ENCODE measurements around the gene ABLIM1. TPM values are rescaled to one million over a fixed set of nuclear protein-coding genes. Genes with fewer than 3 reads are reported as not detected.

The ABLIM1 gene
- total RNA-seq, 4 donors from 2014 or later = 122 to 257 (median 138) TPM

DNA sequence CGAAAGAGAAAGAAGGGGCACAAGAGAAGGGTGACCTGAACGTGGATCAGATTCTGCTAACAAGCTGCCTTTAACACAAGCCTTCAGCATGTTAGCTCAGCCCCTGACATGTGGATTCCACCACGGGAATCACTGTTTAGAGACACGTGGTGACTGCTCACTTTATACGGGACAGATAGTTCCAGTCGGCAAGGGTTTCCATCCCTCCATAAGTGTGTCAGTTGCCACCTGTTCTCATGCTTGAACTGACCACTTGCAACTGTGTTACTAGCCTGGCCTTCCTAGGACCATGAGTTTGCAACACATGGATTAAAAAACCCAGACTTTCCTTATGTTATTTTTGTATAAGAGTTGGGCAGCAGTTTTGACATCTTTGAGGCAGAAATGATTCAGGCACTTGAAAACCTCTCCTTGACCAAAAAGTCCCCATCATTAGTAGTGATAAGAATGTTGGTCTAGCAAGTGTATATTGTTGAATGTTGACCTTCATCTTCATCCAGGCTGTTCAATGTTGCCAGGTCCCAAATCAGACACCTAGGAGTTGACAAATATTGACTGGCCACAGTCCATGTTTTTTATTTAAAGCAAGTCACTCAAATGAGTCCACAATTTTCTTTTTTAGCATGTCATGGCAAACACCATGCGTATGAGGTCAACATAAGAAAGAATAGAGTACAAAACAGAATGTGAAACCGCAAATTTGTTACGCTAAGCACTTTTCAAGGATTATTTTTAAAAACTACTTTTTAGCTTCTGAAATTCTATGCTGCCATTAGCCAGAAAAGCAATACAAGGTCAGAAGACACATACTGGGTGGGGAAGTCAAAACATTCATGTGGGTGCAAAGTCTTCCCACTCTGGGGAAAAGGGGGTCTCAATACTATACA, 101.6 kb downstream of the ABLIM1 start:
- TF ChIP-seq, protein P1, sequence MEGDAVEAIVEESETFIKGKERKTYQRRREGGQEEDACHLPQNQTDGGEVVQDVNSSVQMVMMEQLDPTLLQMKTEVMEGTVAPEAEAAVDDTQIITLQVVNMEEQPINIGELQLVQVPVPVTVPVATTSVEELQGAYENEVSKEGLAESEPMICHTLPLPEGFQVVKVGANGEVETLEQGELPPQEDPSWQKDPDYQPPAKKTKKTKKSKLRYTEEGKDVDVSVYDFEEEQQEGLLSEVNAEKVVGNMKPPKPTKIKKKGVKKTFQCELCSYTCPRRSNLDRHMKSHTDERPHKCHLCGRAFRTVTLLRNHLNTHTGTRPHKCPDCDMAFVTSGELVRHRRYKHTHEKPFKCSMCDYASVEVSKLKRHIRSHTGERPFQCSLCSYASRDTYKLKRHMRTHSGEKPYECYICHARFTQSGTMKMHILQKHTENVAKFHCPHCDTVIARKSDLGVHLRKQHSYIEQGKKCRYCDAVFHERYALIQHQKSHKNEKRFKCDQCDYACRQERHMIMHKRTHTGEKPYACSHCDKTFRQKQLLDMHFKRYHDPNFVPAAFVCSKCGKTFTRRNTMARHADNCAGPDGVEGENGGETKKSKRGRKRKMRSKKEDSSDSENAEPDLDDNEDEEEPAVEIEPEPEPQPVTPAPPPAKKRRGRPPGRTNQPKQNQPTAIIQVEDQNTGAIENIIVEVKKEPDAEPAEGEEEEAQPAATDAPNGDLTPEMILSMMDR (IDR thresholded peaks at IDR 0.05) = no peak
- ATAC-seq (ENCODE audit: low FRiP score) = no peak

DNA sequence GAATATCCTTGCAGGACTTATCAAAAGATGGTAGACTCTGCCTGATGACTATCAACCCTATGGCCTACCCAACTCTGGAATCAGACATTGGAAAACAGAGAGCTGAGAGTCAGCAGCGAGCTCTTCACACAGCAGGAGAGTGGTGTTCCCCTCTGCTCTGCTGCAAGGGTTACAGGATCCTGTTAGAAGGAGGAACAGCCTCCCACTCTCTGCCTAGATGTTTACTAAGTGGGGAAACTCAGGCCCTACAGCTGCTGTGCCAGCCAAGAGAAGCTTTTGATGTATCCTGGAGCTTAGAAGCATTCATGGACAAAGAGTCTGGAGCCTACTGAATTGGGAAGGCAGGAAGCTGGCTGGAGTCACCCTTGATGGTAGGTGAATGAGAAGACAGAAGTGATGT, 104.6 kb downstream of the ABLIM1 start:
- ATAC-seq (ENCODE audit: low FRiP score) (no peak), DNase-seq (ENCODE audit: low spot score) (no peak)

More for the DNA sequence above, 101.6 kb downstream of the ABLIM1 start:
- no peak for DNase-seq (ENCODE audit: low spot score)

DNA sequence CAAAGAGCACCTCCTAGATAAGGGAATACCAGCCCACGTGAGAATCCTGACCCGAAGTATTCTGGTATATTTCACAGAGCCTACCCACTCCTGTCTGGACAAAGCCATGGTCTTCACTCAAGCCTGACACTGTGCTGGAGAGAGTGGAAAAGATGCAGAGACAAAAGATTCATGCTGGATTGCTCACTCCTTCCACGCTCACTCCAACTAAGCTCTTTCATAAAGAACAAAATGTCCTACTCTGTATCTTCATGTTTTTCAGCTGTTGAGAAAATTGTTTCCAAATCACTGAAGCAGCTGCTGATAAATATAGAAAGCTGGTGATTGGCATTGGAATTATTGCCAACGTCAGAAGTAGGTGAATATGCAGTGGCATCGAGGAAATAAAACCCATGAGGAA, 106.0 kb downstream of the ABLIM1 start:
- DNase-seq (ENCODE audit: low spot score) = no peak
- TF ChIP-seq, protein P1 (IDR thresholded peaks at IDR 0.05) = no peak
- ATAC-seq (ENCODE audit: low FRiP score) = peak; percentile 64

More for the DNA sequence above, 104.6 kb downstream of the ABLIM1 start:
- TF ChIP-seq, protein P1 (IDR thresholded peaks at IDR 0.05) = no peak

DNA sequence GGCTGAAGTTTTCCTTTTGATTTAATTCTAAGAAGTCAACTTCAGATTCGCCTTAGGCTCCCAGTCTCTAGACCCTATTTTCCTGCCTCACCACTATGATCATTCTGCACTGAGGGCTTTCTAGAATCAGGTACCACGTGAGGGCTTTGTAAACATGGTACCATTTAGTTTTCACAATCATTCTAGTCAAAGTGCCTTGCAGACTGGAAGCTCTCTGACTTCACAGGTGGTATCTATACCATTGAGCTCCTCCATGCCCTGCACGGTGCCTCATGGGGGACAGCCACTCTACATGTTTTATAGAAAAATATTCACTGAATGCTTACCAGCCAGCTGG, 106.5 kb downstream of the ABLIM1 start:
- no peak for ATAC-seq (ENCODE audit: low FRiP score)
- DNase-seq (ENCODE audit: low spot score) = no peak
- TF ChIP-seq, protein P1 (IDR thresholded peaks at IDR 0.05) = no peak

DNA sequence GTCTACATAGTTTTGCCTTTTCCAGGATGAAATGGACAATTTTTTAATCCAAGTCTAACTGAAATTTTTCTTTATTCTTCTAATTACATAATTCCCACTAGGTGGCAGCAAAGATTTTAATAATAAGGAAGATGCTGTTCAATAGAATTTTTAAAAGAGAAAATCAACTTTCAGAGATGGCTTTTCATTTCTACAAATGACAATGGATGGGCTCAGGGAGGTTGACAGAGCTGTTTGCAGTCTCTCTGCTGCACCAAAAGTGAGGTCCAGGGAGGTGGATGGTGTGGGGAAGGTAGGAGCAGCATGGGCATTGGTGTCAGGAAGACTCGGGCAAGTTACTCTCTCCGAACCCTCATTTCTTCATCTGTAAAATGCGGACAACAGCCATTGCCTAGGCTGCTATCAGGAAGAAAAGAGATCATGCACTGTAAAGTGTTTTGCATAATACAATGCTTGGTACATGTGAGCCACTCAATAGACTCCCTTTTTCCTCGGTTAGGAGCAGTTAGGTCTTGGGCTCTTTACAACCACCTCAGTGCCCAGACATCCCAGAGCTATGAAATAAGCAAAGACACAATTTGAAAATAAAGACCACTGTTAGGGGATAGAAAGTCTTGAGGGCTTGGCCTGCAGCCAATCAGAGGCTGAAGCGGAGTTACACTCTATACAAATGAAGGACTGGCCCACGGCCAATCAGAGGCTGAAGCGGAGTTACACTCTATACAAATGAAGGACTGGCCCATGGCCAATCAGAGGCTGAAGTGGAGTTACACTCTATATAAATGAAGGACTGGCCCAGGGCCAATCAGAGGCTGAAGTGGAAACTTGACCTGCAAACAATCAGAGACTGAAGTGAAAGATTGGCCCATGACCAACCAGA, 107.1 kb downstream of the ABLIM1 start:
- DNase-seq (ENCODE audit: low spot score) (no peak), ATAC-seq (ENCODE audit: low FRiP score) (peak; percentile 10)
- TF ChIP-seq, protein P1 (IDR thresholded peaks at IDR 0.05) = peak in 1 of 3 donors; percentile 26

DNA sequence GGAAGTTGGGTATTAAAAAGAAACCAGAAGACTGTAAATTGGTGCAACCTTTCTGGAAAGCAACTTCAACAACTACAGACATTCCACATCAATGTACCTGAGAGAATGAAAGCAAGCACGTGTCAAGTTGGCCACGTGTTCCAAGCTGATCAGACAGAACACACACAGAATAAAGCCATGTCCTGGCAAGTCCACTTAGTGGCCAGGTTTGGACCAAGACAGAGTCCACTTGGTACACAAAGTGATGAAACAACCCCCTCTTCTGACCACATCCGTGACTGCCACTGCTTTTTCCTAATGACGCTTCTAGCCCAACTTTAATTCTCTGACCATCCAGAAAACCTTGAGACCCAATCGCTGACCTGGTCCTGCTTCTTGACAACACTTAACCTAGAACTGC, 109.4 kb downstream of the ABLIM1 start:
- DNase-seq (ENCODE audit: low spot score) = no peak
- TF ChIP-seq, protein P1 (IDR thresholded peaks at IDR 0.05) = no peak
- no peak for ATAC-seq (ENCODE audit: low FRiP score)

All from omental fat pad (tissue), 4 donors.